ENCODE measurements around the gene STK11IP. TPM values are rescaled to one million over a fixed set of nuclear protein-coding genes. Genes with fewer than 3 reads are reported as not detected.

The STK11IP gene
- total RNA-seq, 1 experiment from 2014 or later = 39.9 TPM

DNA sequence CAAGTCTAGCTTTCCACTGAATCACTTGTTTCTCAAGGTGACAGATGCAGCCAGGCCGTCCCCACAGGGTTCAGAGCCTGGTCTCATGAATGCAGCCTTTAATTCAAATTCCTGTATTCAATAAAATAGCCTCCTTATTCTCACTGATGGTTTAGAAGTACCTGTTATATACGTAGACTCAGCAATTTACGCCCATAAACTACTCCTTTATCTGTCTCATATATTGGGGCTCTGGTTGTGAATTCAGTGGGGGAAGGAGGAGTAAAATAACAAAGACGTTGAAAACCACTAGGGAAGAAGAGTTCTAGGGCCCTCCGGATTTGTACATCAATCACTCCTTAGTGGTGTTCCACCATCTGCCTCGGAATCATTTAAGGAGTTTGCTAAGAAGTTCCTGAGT lies 28.0 kb upstream of the STK11IP start:
- TF ChIP-seq ATF1 (CRISPR knock-in tag; IDR thresholded peaks at IDR 0.05) = no peak
- TF ChIP-seq RORB (CRISPR knock-in tag; IDR thresholded peaks at IDR 0.05) = no peak
- no peak for TF ChIP-seq JAZF1 (CRISPR knock-in tag; IDR thresholded peaks at IDR 0.05)
- TF ChIP-seq MXD4 (CRISPR knock-in tag; IDR thresholded peaks at IDR 0.05; ENCODE audit: borderline replicate concordance) = no peak
- no peak for TF ChIP-seq CREB1 (CRISPR knock-in tag; IDR thresholded peaks at IDR 0.05)
- no peak for TF ChIP-seq ZNF121 (CRISPR knock-in tag; IDR thresholded peaks at IDR 0.05)
- ATAC-seq (no peak), DNase-seq (ENCODE audit: low spot score) (no peak)
- CTCF ChIA-PET = interaction anchor here (1.6 kb wide), 1 partner anchor 9 kb away, joined by 5 read pairs; no protein-coding TSS in a partner anchor
- Mint-ChIP-seq H3K4me1 (peaks cover 64% of the 10 kb centered on the region), H3K36me3 (peaks cover 38% of the 10 kb centered on the region), H3K9me3 (no peaks in the 10 kb centered on the region), H3K4me3 (peak overlapping the region; percentile 73), H3K27ac (peak overlapping the region; percentile 34; the same call in 1 of the 2 replicates), H3K27me3 (ENCODE audit: low read depth) (peaks cover 15% of the 10 kb centered on the region)
- POLR2A ChIA-PET = interaction anchor here (0.7 to 1.0 kb wide), 2 partner anchors 28 to 57 kb away, joined by 3 read pairs; partner anchors contain the start of gene STK11IP

DNA sequence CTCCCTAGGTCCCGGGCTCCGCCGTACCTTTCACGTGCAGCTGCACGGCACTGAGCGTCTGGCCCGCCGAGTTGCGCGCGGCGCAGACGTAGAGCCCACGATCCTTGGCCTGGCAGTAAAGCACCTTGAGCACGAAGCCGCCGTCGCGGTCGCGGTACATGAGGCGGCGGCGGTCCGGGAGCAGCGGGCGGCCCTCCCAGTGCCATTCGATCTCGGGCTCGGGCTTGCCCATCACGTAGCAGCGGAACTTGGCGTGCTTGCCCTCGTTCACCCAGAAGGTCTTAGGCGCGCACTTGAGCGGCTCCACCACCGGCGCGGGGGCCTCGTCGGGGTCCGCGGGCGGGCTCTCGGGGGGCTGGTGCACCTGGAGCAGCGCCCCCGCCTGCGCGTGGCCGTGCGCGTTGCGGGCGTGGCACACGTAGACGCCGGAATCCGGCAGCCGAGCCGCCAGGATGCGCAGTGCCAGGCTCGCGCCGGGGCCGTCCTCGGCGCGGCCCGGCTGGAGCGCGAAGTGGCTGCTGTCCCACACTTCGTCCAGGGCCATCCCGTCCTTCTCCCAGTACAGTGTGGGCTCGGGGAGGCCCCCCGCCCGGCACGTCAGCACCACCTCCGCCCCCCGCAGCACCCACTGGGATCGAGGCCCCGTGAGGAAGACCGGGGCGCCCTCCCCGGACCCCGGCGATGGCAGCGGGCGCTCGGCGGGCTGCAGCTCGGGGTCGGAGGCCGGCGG lies 27.3 kb upstream of the STK11IP start:
- H3K27ac Mint-ChIP-seq = no peak overlapping the region
- H3K9me3 Mint-ChIP-seq = no peaks in the 10 kb centered on the region
- DNase-seq (ENCODE audit: low spot score) = peak; percentile 44
- H3K4me3 Mint-ChIP-seq = peak overlapping the region; percentile 73
- peak; percentile 1 for ATAC-seq
- H3K27me3 Mint-ChIP-seq (ENCODE audit: low read depth) = peaks cover 17% of the 10 kb centered on the region
- H3K4me1 Mint-ChIP-seq = peaks cover 62% of the 10 kb centered on the region
- H3K36me3 Mint-ChIP-seq = peaks cover 35% of the 10 kb centered on the region
- POLR2A ChIA-PET = interaction anchor here (1.5 to 1.9 kb wide), 4 partner anchors 9 to 33 kb away, joined by 3 to 29 read pairs (median 16); partner anchors contain the start of gene STK11IP
- CTCF ChIA-PET = interaction anchor here (0.5 to 4.8 kb wide), 8 partner anchors 9 to 75 kb away, joined by 3 to 66 read pairs (median 8); partner anchors contain the start of genes CHPF and STK11IP
- TF ChIP-seq ZNF138 (CRISPR knock-in tag; conservative IDR thresholded peaks at IDR 0.05) (peak; percentile 47; the same call in 1 of the 2 replicates), ESRRA (CRISPR knock-in tag; IDR thresholded peaks at IDR 0.05; ENCODE audit: borderline replicate concordance) (0 out of 2 replicates have a peak, but pooled peaks have one; percentile 34), ZBTB21 (CRISPR knock-in tag; IDR thresholded peaks at IDR 0.05; ENCODE audit: borderline replicate concordance) (peak; percentile 54; the same call in 1 of the 2 replicates), MYBL2 (CRISPR knock-in tag; IDR thresholded peaks at IDR 0.05) (peak; percentile 86), IRF2 (CRISPR knock-in tag; IDR thresholded peaks at IDR 0.05; ENCODE audit: borderline replicate concordance, low read depth) (0 out of 2 replicates have a peak, but pooled peaks have one; percentile 28), FOXP1 (CRISPR knock-in tag; IDR thresholded peaks at IDR 0.05; ENCODE audit: borderline replicate concordance) (peak; percentile 92), ZNF121 (CRISPR knock-in tag; IDR thresholded peaks at IDR 0.05) (no peak), JUN (CRISPR knock-in tag; IDR thresholded peaks at IDR 0.05) (no peak)
- TF ChIP-seq, protein P1, sequence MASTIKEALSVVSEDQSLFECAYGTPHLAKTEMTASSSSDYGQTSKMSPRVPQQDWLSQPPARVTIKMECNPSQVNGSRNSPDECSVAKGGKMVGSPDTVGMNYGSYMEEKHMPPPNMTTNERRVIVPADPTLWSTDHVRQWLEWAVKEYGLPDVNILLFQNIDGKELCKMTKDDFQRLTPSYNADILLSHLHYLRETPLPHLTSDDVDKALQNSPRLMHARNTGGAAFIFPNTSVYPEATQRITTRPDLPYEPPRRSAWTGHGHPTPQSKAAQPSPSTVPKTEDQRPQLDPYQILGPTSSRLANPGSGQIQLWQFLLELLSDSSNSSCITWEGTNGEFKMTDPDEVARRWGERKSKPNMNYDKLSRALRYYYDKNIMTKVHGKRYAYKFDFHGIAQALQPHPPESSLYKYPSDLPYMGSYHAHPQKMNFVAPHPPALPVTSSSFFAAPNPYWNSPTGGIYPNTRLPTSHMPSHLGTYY (CRISPR knock-in tag; IDR thresholded peaks at IDR 0.05) = no peak
- TF ChIP-seq, protein P2, sequence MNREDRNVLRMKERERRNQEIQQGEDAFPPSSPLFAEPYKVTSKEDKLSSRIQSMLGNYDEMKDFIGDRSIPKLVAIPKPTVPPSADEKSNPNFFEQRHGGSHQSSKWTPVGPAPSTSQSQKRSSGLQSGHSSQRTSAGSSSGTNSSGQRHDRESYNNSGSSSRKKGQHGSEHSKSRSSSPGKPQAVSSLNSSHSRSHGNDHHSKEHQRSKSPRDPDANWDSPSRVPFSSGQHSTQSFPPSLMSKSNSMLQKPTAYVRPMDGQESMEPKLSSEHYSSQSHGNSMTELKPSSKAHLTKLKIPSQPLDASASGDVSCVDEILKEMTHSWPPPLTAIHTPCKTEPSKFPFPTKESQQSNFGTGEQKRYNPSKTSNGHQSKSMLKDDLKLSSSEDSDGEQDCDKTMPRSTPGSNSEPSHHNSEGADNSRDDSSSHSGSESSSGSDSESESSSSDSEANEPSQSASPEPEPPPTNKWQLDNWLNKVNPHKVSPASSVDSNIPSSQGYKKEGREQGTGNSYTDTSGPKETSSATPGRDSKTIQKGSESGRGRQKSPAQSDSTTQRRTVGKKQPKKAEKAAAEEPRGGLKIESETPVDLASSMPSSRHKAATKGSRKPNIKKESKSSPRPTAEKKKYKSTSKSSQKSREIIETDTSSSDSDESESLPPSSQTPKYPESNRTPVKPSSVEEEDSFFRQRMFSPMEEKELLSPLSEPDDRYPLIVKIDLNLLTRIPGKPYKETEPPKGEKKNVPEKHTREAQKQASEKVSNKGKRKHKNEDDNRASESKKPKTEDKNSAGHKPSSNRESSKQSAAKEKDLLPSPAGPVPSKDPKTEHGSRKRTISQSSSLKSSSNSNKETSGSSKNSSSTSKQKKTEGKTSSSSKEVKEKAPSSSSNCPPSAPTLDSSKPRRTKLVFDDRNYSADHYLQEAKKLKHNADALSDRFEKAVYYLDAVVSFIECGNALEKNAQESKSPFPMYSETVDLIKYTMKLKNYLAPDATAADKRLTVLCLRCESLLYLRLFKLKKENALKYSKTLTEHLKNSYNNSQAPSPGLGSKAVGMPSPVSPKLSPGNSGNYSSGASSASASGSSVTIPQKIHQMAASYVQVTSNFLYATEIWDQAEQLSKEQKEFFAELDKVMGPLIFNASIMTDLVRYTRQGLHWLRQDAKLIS (CRISPR knock-in tag; IDR thresholded peaks at IDR 0.05; ENCODE audit: borderline replicate concordance) = peak; percentile 34; the same call in 1 of the 2 replicates
- TF ChIP-seq, protein P3, sequence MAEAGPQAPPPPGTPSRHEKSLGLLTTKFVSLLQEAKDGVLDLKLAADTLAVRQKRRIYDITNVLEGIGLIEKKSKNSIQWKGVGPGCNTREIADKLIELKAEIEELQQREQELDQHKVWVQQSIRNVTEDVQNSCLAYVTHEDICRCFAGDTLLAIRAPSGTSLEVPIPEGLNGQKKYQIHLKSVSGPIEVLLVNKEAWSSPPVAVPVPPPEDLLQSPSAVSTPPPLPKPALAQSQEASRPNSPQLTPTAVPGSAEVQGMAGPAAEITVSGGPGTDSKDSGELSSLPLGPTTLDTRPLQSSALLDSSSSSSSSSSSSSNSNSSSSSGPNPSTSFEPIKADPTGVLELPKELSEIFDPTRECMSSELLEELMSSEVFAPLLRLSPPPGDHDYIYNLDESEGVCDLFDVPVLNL (CRISPR knock-in tag; IDR thresholded peaks at IDR 0.05; ENCODE audit: borderline replicate concordance, low read depth) = peak; percentile 65; the same call in 1 of the 2 replicates
- TF ChIP-seq, protein P4, sequence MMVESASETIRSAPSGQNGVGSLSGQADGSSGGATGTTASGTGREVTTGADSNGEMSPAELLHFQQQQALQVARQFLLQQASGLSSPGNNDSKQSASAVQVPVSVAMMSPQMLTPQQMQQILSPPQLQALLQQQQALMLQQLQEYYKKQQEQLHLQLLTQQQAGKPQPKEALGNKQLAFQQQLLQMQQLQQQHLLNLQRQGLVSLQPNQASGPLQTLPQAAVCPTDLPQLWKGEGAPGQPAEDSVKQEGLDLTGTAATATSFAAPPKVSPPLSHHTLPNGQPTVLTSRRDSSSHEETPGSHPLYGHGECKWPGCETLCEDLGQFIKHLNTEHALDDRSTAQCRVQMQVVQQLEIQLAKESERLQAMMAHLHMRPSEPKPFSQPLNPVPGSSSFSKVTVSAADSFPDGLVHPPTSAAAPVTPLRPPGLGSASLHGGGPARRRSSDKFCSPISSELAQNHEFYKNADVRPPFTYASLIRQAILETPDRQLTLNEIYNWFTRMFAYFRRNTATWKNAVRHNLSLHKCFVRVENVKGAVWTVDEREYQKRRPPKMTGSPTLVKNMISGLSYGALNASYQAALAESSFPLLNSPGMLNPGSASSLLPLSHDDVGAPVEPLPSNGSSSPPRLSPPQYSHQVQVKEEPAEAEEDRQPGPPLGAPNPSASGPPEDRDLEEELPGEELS (CRISPR knock-in tag; IDR thresholded peaks at IDR 0.05) = no peak
- TF ChIP-seq, protein P5, sequence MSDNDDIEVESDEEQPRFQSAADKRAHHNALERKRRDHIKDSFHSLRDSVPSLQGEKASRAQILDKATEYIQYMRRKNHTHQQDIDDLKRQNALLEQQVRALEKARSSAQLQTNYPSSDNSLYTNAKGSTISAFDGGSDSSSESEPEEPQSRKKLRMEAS (CRISPR knock-in tag; IDR thresholded peaks at IDR 0.05) = peak; percentile 90
- TF ChIP-seq, protein P6, sequence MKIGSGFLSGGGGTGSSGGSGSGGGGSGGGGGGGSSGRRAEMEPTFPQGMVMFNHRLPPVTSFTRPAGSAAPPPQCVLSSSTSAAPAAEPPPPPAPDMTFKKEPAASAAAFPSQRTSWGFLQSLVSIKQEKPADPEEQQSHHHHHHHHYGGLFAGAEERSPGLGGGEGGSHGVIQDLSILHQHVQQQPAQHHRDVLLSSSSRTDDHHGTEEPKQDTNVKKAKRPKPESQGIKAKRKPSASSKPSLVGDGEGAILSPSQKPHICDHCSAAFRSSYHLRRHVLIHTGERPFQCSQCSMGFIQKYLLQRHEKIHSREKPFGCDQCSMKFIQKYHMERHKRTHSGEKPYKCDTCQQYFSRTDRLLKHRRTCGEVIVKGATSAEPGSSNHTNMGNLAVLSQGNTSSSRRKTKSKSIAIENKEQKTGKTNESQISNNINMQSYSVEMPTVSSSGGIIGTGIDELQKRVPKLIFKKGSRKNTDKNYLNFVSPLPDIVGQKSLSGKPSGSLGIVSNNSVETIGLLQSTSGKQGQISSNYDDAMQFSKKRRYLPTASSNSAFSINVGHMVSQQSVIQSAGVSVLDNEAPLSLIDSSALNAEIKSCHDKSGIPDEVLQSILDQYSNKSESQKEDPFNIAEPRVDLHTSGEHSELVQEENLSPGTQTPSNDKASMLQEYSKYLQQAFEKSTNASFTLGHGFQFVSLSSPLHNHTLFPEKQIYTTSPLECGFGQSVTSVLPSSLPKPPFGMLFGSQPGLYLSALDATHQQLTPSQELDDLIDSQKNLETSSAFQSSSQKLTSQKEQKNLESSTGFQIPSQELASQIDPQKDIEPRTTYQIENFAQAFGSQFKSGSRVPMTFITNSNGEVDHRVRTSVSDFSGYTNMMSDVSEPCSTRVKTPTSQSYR (CRISPR knock-in tag; IDR thresholded peaks at IDR 0.05) = peak; percentile 59; the same call in 1 of the 2 replicates
- TF ChIP-seq, protein P7, sequence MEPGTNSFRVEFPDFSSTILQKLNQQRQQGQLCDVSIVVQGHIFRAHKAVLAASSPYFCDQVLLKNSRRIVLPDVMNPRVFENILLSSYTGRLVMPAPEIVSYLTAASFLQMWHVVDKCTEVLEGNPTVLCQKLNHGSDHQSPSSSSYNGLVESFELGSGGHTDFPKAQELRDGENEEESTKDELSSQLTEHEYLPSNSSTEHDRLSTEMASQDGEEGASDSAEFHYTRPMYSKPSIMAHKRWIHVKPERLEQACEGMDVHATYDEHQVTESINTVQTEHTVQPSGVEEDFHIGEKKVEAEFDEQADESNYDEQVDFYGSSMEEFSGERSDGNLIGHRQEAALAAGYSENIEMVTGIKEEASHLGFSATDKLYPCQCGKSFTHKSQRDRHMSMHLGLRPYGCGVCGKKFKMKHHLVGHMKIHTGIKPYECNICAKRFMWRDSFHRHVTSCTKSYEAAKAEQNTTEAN (CRISPR knock-in tag; IDR thresholded peaks at IDR 0.05) = peak; percentile 37; the same call in 1 of the 2 replicates
